ENCODE results near the gene ALOX12.
"Not testable (repeated sequence)": the region's sequence is repeated elsewhere in the genome, so short reads cannot be mapped to it uniquely, and the experiment has no call there.

DNA sequence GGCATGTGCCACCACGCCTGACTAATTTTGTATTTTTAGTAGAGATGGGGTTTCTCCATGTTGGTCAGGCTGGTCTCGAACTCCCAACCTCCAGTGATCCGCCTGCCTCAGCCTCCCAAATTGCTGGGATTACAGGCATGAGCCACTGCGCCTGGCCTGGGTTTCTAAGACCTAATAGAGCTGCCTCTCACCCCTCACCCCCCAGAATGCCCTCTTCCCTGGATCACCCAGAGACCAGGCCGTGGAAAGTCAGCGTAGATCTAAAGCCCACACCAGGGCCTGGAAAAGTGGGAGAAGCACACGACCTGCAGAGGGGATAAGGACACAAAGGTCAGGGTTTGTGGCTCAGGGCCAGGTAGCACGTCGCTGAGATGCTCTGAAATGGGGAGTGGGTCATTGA, 54.7 kb downstream of the ALOX12 start:
- TF ChIP-seq, protein P1, sequence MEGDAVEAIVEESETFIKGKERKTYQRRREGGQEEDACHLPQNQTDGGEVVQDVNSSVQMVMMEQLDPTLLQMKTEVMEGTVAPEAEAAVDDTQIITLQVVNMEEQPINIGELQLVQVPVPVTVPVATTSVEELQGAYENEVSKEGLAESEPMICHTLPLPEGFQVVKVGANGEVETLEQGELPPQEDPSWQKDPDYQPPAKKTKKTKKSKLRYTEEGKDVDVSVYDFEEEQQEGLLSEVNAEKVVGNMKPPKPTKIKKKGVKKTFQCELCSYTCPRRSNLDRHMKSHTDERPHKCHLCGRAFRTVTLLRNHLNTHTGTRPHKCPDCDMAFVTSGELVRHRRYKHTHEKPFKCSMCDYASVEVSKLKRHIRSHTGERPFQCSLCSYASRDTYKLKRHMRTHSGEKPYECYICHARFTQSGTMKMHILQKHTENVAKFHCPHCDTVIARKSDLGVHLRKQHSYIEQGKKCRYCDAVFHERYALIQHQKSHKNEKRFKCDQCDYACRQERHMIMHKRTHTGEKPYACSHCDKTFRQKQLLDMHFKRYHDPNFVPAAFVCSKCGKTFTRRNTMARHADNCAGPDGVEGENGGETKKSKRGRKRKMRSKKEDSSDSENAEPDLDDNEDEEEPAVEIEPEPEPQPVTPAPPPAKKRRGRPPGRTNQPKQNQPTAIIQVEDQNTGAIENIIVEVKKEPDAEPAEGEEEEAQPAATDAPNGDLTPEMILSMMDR (IDR thresholded peaks at IDR 0.05): not testable (repeated sequence)
- not testable (repeated sequence) for TF ChIP-seq POLR2A (IDR thresholded peaks at IDR 0.05)
